CD14-positive monocyte (primary cell): Measurements from ENCODE around the gene KRTCAP3. TPM values are rescaled to one million over a fixed set of nuclear protein-coding genes. Genes with fewer than 3 reads are reported as not detected.

Source experiments
- DNase-seq, 3 donors: peaks; one replicate each; pipeline ENCODE4 v3.0.0-alpha.2; 2011 to 2022
- H2AFZ ChIP-seq: 2 replicates; pipeline ENCODE4 v1.6.0; 2012; ENCODE audit warnings: mild to moderate bottlenecking, low read depth, low read length, inconsistent platforms; ENCODE audit not compliant: insufficient read depth, poor library complexity, severe bottlenecking
- H3K27ac ChIP-seq, 2 donors: 1 replicate in 1 of 2; 2 replicates in 1 of 2; pipeline ENCODE4 v1.5.1; 2012 to 2013; ENCODE audit warnings: low read length in 2 of 2, control low read depth in 1 of 2, inconsistent platforms in 1 of 2, low read depth in 1 of 2, mild to moderate bottlenecking in 1 of 2
- H3K27me3 ChIP-seq, 2 donors: one replicate each; pipeline versions ENCODE4 v1.6.0 to v1.6.1; 2011 to 2013; ENCODE audit warnings: low read length in 2 of 2; ENCODE audit not compliant: control insufficient read depth in 2 of 2, insufficient read depth in 2 of 2
- H3K36me3 ChIP-seq, 2 donors: replicated peaks in 1 of 2; 1 replicate in 1 of 2; 2 replicates in 1 of 2; pipeline versions ENCODE4 v1.5.1 to v1.6.1; 2012 to 2013; ENCODE audit warnings: low read length in 2 of 2, control low read depth in 1 of 2, inconsistent platforms in 1 of 2, mild to moderate bottlenecking in 1 of 2; ENCODE audit not compliant: insufficient read depth in 2 of 2, control insufficient read depth in 1 of 2
- H3K4me1 ChIP-seq, 2 donors: 1 replicate in 1 of 2; 2 replicates in 1 of 2; pipeline versions ENCODE4 v1.5.1 to v1.6.1; 2012 to 2013; ENCODE audit warnings: low read length in 2 of 2, control low read depth in 1 of 2, inconsistent platforms in 1 of 2, mild to moderate bottlenecking in 1 of 2, moderate library complexity in 1 of 2; ENCODE audit not compliant: insufficient read depth in 2 of 2, control insufficient read depth in 1 of 2
- H3K4me2 ChIP-seq: replicated peaks from 2 replicates; pipeline ENCODE3; 2012; ENCODE audit warnings: low read length, moderate library complexity, mild to moderate bottlenecking; ENCODE audit not compliant: poor library complexity, severe bottlenecking; ENCODE audit errors: extremely low read depth
- H3K4me3 ChIP-seq, 3 experiments: fragments of 200-600 bp in 1 of 3; sonication (generic) in 1 of 3; replicated peaks in 1 of 3; 1 replicate in 2 of 3; 2 replicates in 1 of 3; pipeline ENCODE4 v1.5.1; 2011 to 2013; ENCODE audit warnings: low read length in 3 of 3, mild to moderate bottlenecking in 3 of 3, control low read depth in 2 of 3, low read depth in 2 of 3, inconsistent platforms in 1 of 3, moderate library complexity in 1 of 3
- H3K79me2 ChIP-seq: 2 replicates; pipeline ENCODE4 v1.6.0; 2012; ENCODE audit warnings: mild to moderate bottlenecking, control low read depth, inconsistent platforms, low read length, moderate library complexity; ENCODE audit not compliant: insufficient read depth
- H3K9ac ChIP-seq: 2 replicates; pipeline ENCODE4 v1.6.0; 2017; ENCODE audit warnings: low read length, mild to moderate bottlenecking; ENCODE audit not compliant: insufficient read depth, poor library complexity, severe bottlenecking
- H3K9me3 ChIP-seq, 2 donors: replicated peaks in 1 of 2; 1 replicate in 1 of 2; 2 replicates in 1 of 2; pipeline versions ENCODE4 v1.5.1 to v1.6.1; 2012 to 2013; ENCODE audit warnings: low read length in 2 of 2, control low read depth in 1 of 2; ENCODE audit not compliant: control insufficient read depth in 1 of 2, insufficient read depth in 1 of 2
- H4K20me1 ChIP-seq: 2 replicates; pipeline ENCODE4 v1.6.0; 2012; ENCODE audit warnings: mild to moderate bottlenecking, low read length, control low read depth, moderate library complexity; ENCODE audit not compliant: insufficient read depth
- H3K27ac Mint-ChIP-seq, 7 donors: one replicate each; pipeline ENCODE4 v1.8.0; 2020; ENCODE audit warnings: mild to moderate bottlenecking in 7 of 7, mixed read lengths in 7 of 7, moderate library complexity in 6 of 7, inconsistent platforms in 2 of 7
- H3K27me3 Mint-ChIP-seq, 3 donors: one replicate each; pipeline ENCODE4 v1.8.0; 2021 to 2022; ENCODE audit warnings: low read depth in 3 of 3, mild to moderate bottlenecking in 3 of 3, mixed read lengths in 3 of 3, moderate library complexity in 3 of 3, inconsistent platforms in 1 of 3
- H3K36me3 Mint-ChIP-seq, 2 donors: one replicate each; pipeline ENCODE4 v1.8.0; 2020; ENCODE audit warnings: mixed read lengths in 2 of 2, inconsistent platforms in 1 of 2, mild to moderate bottlenecking in 1 of 2
- H3K4me1 Mint-ChIP-seq: one replicate; pipeline ENCODE4 v1.8.0; 2020; ENCODE audit warnings: mild to moderate bottlenecking, mixed read lengths
- H3K4me3 Mint-ChIP-seq, 2 donors: one replicate each; pipeline ENCODE4 v1.8.0; 2020; ENCODE audit warnings: mild to moderate bottlenecking in 2 of 2, mixed read lengths in 2 of 2, moderate library complexity in 1 of 2
- H3K9me3 Mint-ChIP-seq, 7 donors: one replicate each; pipeline ENCODE4 v1.8.0; 2020 to 2022; ENCODE audit warnings: mixed read lengths in 7 of 7, mild to moderate bottlenecking in 6 of 7, moderate library complexity in 6 of 7, inconsistent platforms in 2 of 7
- CTCF ChIP-seq: fragments of 200-600 bp; IDR thresholded peaks from one replicate; pipeline ENCODE4 v1.8.0; 2022; ENCODE audit warnings: antibody characterized with exemption, mild to moderate bottlenecking
- WGBS: methylation state at CpG from one replicate; pipeline ENCODE4 v1.1.5; 2013; ENCODE audit warnings: missing lambda C conversion rate; ENCODE audit not compliant: insufficient coverage; 5-methylcytosine and 5-hydroxymethylcytosine counted together
- intact Hi-C, 2 donors: fragments of 100-400 bp; cut with micrococcal nuclease; formaldehyde crosslinking; loops; one replicate each; pipeline versions ENCODE4 v1.15.0 to v1.15.1; 2023
- polyA plus RNA-seq, 3 donors: library from polyadenylated mRNA; depleted of rRNA in 1 of 3; unstranded in 2 of 3; stranded (reverse) in 1 of 3; fragments of 300-500 nt in 2 of 3; fragments of >200 nt in 1 of 3; fragmentation: Illumina TruSeq in 2 of 3; gene quantifications; 1 replicate in 2 of 3; 2 replicates in 1 of 3; pipeline ENCODE4 v1.2.3, GENCODE V29; 2012 to 2021

Gene KRTCAP3
- polyA plus RNA-seq, 3 donors, result 2.5 TPM; not detected in 2

DNA sequence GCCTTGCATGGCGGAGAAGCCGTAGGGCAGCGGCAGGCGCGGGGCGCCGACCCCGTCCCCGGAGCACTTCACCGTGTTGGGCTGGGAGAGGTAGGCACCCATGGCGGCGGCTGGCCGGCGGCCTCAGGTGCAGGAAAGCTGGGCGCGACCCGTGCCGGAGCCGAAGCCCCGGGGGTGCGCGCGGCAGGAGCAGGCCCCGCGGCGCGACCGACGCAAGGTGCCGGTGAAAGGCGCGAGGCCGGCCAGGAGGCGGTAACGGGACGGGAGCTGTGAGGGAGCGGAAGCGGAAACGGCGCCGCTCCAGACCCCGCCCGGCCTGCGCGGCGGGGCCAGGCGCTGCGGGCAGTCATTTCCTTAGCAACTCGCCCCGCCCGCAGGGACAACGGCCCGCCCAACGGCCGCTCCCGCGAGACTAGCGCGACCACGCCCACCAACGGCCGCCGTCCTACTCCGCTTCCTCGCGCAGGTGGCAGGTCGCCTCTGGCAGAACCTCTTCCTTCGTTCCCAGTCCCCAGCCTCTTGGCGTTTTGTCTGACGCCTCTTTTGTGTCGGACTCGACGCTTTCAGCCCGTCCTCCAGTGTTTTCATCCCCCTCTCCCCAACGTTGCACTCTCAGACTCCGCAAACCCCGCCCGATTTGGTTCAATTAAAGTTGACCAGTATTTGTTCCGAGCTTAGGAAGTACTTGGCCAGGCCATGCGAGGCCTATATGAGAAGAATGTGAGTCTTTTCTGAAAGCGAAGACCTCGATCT lies 32.7 kb upstream of the KRTCAP3 start, which contains the start of gene PPM1G:
Gene PPM1G (minus strand): TSS at position 271 of the 753 bp plus-strand sequence. CDS start 169 bp downstream, at position 102.
- H3K27me3 Mint-ChIP-seq, result peaks cover 2 to 9% (median 3%) of the 10 kb centered on the region in 3 donors

More for the DNA sequence above, 32.7 kb upstream of the KRTCAP3 start, which contains the start of gene PPM1G:
- WGBS, result under 1% methylated on average over 79 of the region's 82 CpGs
- peak within 1 kb of the TSS; percentile 89 for H3K9ac ChIP-seq
- intact Hi-C loops, result loop anchor here (1.0 to 5.0 kb wide), 2 partner anchors 19 to 37 kb away; partner anchors contain the start of genes EIF2B4 (in 2 of the 2), SNX17 (in 2 of the 2) and NRBP1 (in 1 of the 2)
- peak within 1 kb of the TSS; percentile 74 to 85 for H3K27ac ChIP-seq
- peak; percentile 92 to 94 (median 93) for DNase-seq
- peaks cover 49% of the 10 kb centered on the region for H3K79me2 ChIP-seq
- H3K36me3 ChIP-seq, result peaks cover 3 to 20% of the 10 kb centered on the region in 2 donors
- Mint-ChIP-seq H3K27ac (peak within 1 kb of the TSS; percentile 81 to 94 (median 89)), H3K36me3 (peaks cover 5 to 13% of the 10 kb centered on the region in 2 donors), H3K4me1 (peaks cover 29% of the 10 kb centered on the region), H3K4me3 (peak within 1 kb of the TSS; percentile 88 to 92), H3K9me3 (peaks cover 0 to 9% (median 7%) of the 10 kb centered on the region in 7 donors)
- H3K4me3 ChIP-seq, result peak within 1 kb of the TSS; percentile 91 to 96 (median 96)
- no peak for TF ChIP-seq CTCF
- H3K4me1 ChIP-seq, result peaks cover 21% of the 10 kb centered on the region in 2 donors
- H2AFZ ChIP-seq, result peak within 1 kb of the TSS; percentile 91
- H3K9me3 ChIP-seq, result no peaks in the 10 kb centered on the region
- H3K4me2 ChIP-seq, result peak within 1 kb of the TSS; percentile 94
- no peaks in the 10 kb centered on the region for H3K27me3 ChIP-seq
- H4K20me1 ChIP-seq, result peaks cover 26% of the 10 kb centered on the region
